ENCODE data around the gene TRIM28. TPM values are rescaled to one million over a fixed set of nuclear protein-coding genes. Genes with fewer than 3 reads are reported as not detected.

The TRIM28 gene
- total RNA-seq, 1 experiment from 2014 or later, result 908 TPM

DNA sequence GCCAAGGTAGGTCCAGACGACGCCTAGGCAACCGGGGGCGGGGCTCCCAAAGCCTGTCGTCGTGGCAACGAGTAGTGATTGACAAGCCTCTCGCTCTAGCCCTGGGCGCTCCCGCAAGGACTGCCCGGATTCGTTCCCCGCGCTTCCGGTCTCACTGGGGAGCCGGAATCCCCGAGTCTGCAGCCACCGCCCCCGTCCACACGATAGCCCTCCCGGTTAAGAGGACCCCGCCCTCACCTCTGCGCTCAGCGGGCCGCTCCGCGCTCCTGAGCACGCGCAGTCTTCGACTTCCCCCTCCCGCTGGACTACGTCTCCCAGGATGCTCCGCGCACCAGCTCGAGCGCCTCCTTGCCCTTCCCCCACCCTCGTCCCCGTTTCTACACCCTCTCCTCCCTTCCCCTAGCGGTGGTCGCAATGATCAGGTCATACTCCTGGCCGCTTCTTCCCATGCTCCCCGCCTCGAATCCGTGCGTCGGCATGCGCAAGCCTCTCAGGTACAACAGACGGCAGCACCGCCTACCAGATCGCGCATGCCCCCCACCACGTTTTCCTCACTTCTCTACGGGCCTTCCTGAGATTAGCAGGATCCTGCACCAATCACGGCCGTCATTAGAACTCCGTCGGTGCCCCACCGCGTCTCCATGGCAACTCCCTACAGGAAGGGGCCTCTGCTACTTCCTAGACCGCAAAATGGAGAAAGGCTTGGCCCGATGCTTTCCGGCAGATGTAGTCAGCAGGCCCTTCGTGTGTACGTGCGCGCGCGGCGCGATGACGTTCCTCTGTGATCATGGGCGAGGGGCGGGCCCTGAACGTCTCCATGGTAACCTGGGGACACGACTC lies 29.2 kb downstream of the TRIM28 start, which contains the start of gene MZF1:
Gene MZF1 (minus strand): TSS at position 518 of the 840 bp plus-strand sequence. CDS start 1,946 bp downstream, outside the sequence.
- ATAC-seq (peak; percentile 70), DNase-seq (ENCODE audit: low read depth, low spot score) (peak; percentile 100)
- Histone ChIP-seq H3K9me2 (ENCODE audit: insufficient read depth) (no peaks in the 10 kb centered on the region), H3K27me3 (ENCODE audit: insufficient read depth, low read length) (no peaks in the 10 kb centered on the region), H3K4me2 (ENCODE audit: low read length) (peak within 1 kb of the TSS; percentile 100), H3K9me3 (ENCODE audit: control insufficient read depth in 1 of 2, insufficient read depth in 1 of 2, low read depth in 1 of 2, low read length in 2 of 2) (no peaks in the 10 kb centered on the region), H4K20me1 (ENCODE audit: insufficient read depth) (no peaks in the 10 kb centered on the region), H3K79me2 (ENCODE audit: insufficient read depth, low read length) (peaks cover 12% of the 10 kb centered on the region; the same call in 1 of the 2 replicates), H3K4me1 (ENCODE audit: control insufficient read depth in 1 of 2, insufficient read depth in 2 of 2, low read length in 2 of 2) (peaks cover 12 to 28% of the 10 kb centered on the region in 2 experiments), H3K36me3 (ENCODE audit: control insufficient read depth in 1 of 2, insufficient read depth in 2 of 2, low read length in 2 of 2) (peaks cover 0 to 14% of the 10 kb centered on the region in 2 experiments; a peak in 1 of 4 replicates), H2AFZ (ENCODE audit: low read depth, low read length, poor library complexity, severe bottlenecking) (no peak within 1 kb of the TSS), H3K27ac (ENCODE audit: low read depth, low read length) (peak within 1 kb of the TSS; percentile 91), H3K9ac (ENCODE audit: low read length) (peak within 1 kb of the TSS; percentile 82), H3K4me3 (replicated peaks in 1 of 2; ENCODE audit: low read depth in 1 of 2, low read length in 2 of 2) (peak within 1 kb of the TSS; percentile 78 to 86)
- TSS peak; percentile 35 for BruUV-seq (replicated peaks)
- CTCF ChIA-PET, result interaction anchor here (0.7 to 1.0 kb wide), 2 partner anchors 9 to 53 kb away, joined by 3 to 4 read pairs; partner anchors contain the start of gene ZBTB45
- intact Hi-C loops (cut with micrococcal nuclease), result loop anchor here (1.0 to 2.0 kb wide), 3 partner anchors 14 to 52 kb away; partner anchors contain the start of gene TRIM28
- RAD21 ChIA-PET (ENCODE audit: low non-redundant PET in 1 of 2, low total read pairs in 2 of 2, uncharacterized antibody in 2 of 2, unreplicated experiment in 2 of 2), result no interaction called here
- POLR2A ChIA-PET, result interaction anchor here (1.4 to 2.4 kb wide), 3 partner anchors 14 to 29 kb away, joined by 7 to 8 read pairs (median 7); partner anchors contain the start of genes CHMP2A and TRIM28
- TF ChIP-seq SIN3A (IDR thresholded peaks at IDR 0.05; ENCODE audit: low read depth) (no peak; the same call in 1 of the 2 replicates), ZFX (IDR thresholded peaks at IDR 0.05) (0 out of 2 replicates have a peak, but pooled peaks have one; percentile 9), POLR2AphosphoS5 (IDR thresholded peaks at IDR 0.05; ENCODE audit: low read depth, low read length) (peak; percentile 59), ZNF274 (IDR thresholded peaks at IDR 0.05; ENCODE audit: low read depth, low read length) (no peak), EZH2phosphoT487 (IDR thresholded peaks at IDR 0.05; ENCODE audit: borderline replicate concordance) (no peak), POLR2A (IDR thresholded peaks at IDR 0.05; ENCODE audit: borderline replicate concordance, extremely low read depth, insufficient read depth, insufficient read length) (no peak), ELF1 (IDR thresholded peaks at IDR 0.05; ENCODE audit: borderline replicate concordance, low read depth) (no peak; the same call in 1 of the 2 replicates), TCF7L2 (IDR thresholded peaks at IDR 0.05; ENCODE audit: borderline replicate concordance, extremely low read depth, insufficient read depth, insufficient read length) (peak; percentile 80), EZH2 (IDR thresholded peaks at IDR 0.05) (no peak), YY1 (IDR thresholded peaks at IDR 0.05; ENCODE audit: extremely low read depth, insufficient replicate concordance, low read depth, low read length) (peak; percentile 83), EGR1 (IDR thresholded peaks at IDR 0.05; ENCODE audit: low read depth) (peak; percentile 74), ATF3 (IDR thresholded peaks at IDR 0.05) (no peak), MAX (IDR thresholded peaks at IDR 0.05) (peak; percentile 79; the same call in 1 of the 2 replicates), SP1 (IDR thresholded peaks at IDR 0.05; ENCODE audit: low read depth) (peak; percentile 92), FOSL1 (IDR thresholded peaks at IDR 0.05; ENCODE audit: low read depth) (no peak), CTCF (IDR thresholded peaks at IDR 0.05 in 2 of 3, conservative IDR thresholded peaks at IDR 0.05 in 1 of 3; ENCODE audit: borderline replicate concordance in 1 of 3, insufficient read depth in 1 of 3, low read depth in 2 of 3, low read length in 2 of 3) (no peak)

Measured in HCT116 (cell line).